ENCODE measurements around the gene SULT1B1.

Gene SULT1B1

DNA sequence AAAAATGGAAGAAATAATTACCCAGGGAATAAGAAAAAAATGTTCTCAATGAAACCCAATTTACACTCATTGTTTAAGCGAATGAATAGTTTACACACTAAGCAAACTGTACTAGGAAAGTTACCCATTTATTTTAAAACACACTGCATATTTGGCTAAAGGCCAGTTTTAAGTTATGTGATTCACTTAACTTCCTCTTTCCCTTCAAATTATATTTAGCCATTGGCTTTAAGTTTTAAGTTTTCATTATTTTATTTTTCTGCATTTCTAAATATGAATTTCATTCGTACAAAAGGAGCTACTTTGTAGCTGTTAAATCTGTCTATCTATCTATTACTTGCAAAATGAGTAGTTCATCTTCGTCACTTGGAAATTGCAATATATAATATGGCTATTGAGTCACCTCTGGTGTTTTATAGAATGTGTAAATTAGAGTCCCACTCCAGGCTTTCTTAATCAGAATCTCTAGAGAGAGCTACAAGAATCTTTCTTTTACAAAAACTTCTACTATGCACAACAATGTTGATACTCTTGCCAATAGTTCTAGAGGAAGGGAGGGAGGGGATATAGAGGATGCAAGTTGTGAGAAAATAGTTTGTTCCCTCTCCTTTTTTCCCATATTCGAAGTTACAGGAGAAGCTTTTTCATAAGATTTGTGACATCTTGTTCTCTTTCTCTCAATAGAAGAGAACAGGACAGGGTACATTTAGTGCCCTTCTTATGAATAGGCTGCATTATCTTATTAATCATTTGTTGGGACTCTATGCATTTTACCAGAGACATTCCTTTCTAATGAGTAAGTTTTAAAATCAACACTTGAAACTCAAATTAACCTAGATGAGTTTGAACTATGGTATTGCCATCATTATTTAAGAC lies 41.8 kb downstream of the SULT1B1 start:
- no peak for DNase-seq (ENCODE audit: low read depth)
- TF ChIP-seq, protein P1, sequence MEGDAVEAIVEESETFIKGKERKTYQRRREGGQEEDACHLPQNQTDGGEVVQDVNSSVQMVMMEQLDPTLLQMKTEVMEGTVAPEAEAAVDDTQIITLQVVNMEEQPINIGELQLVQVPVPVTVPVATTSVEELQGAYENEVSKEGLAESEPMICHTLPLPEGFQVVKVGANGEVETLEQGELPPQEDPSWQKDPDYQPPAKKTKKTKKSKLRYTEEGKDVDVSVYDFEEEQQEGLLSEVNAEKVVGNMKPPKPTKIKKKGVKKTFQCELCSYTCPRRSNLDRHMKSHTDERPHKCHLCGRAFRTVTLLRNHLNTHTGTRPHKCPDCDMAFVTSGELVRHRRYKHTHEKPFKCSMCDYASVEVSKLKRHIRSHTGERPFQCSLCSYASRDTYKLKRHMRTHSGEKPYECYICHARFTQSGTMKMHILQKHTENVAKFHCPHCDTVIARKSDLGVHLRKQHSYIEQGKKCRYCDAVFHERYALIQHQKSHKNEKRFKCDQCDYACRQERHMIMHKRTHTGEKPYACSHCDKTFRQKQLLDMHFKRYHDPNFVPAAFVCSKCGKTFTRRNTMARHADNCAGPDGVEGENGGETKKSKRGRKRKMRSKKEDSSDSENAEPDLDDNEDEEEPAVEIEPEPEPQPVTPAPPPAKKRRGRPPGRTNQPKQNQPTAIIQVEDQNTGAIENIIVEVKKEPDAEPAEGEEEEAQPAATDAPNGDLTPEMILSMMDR (conservative IDR thresholded peaks at IDR 0.05; ENCODE audit: low read length): no peak
- no peak overlapping the region for H3K4me3 ChIP-seq (ENCODE audit: low read length)

DNA sequence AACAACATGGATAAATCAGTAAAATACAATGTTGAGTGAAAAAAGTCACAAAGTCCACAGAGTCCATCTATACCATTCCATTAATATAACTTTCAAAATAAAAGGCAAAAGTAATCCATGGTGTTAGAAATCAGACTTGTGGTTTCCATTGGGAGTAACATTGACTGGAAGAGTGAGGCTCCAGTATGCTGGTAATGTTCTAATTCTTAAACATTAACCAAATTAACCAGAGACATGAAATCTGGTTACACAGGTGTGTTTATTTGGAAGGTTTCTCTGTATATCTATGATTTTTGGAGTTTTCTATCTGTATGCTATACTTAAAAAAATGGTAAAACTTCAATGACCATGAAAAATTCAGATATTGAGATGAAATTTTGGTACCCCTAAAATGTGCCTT lies 42.6 kb downstream of the SULT1B1 start:
- no peak for DNase-seq (ENCODE audit: low read depth)
- TF ChIP-seq, protein P1 (conservative IDR thresholded peaks at IDR 0.05; ENCODE audit: low read length): no peak
- no peak overlapping the region for H3K4me3 ChIP-seq (ENCODE audit: low read length)

DNA sequence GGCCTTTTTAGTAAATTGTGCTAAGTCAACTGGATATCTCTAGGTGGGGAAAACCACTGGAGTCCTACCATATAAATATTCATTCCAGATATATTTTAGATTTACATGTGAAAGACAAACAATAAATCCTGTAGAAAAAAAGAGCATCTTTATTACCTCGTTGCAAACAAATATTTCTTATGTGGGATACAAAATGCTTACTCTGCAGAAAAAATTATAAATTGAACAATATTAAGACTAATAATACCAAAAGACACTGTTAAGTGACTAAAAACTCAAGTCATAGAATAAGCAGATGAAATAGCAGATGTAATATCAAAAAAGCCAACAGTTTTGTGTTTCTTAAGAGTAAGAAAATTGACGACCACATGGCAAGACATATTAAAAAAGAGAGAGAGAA lies 43.8 kb downstream of the SULT1B1 start:
- TF ChIP-seq, protein P1 (conservative IDR thresholded peaks at IDR 0.05; ENCODE audit: low read length): no peak
- no peak overlapping the region for H3K4me3 ChIP-seq (ENCODE audit: low read length)
- no peak for DNase-seq (ENCODE audit: low read depth)

DNA sequence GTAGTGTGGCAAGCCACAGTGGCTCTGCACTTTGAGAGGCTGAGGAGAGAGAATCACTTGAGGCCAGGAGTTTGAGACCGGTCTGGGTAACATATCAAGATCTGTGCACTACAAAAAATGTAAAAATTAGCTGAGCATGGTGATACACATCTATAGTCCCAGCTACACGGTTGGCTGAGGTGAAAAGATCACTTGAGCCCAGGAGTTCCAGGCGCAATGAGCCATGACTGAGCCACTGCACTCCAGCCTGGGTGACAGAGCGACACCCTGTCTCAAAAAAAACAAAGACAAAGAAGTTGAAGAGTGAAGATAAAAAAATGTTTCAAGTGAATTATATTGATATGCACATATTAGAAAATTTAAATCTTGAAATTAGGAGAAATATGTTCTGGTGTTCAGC lies 46.3 kb downstream of the SULT1B1 start:
- DNase-seq (ENCODE audit: low read depth): no peak
- no peak overlapping the region for H3K4me3 ChIP-seq (ENCODE audit: low read length)
- TF ChIP-seq, protein P1 (conservative IDR thresholded peaks at IDR 0.05; ENCODE audit: low read length): no peak

GRCh38 chr4:69713593-69713992 lies 46.8 kb downstream of the SULT1B1 start:
- TF ChIP-seq, protein P1 (conservative IDR thresholded peaks at IDR 0.05; ENCODE audit: low read length): no peak
- no peak overlapping the region for H3K4me3 ChIP-seq (ENCODE audit: low read length)
- peak; percentile 48 for DNase-seq (ENCODE audit: low read depth)

- no peak overlapping the region for H3K4me3 ChIP-seq (ENCODE audit: low read length)
- TF ChIP-seq, protein P1 (conservative IDR thresholded peaks at IDR 0.05; ENCODE audit: low read length): no peak
- no peak for DNase-seq (ENCODE audit: low read depth)
Measured at GRCh38 chr4:69710580-69710979, 49.8 kb downstream of the SULT1B1 start.

GRCh38 chr4:69708211-69708610 lies 52.2 kb downstream of the SULT1B1 start:
- DNase-seq (ENCODE audit: low read depth): peak; percentile 5
- no peak overlapping the region for H3K4me3 ChIP-seq (ENCODE audit: low read length)
- TF ChIP-seq, protein P1 (conservative IDR thresholded peaks at IDR 0.05; ENCODE audit: low read length): no peak

All from AG10803 (cell line).